Body of pancreas (tissue), 4 donors: ENCODE data around the gene NDUFC2.

Experiments used
- CTCF ChIP-seq, 7 experiments: fragments of 450-650 bp in 4 of 7; fragments of 200-600 bp in 3 of 7; sonication (generic) in 3 of 7; IDR thresholded peaks; one replicate each; pipeline ENCODE4 v1.5.1; 2016 to 2019; ENCODE audit warnings: antibody characterized with exemption in 7 of 7
- POLR2A ChIP-seq, 3 donors: fragments of 450-650 bp; IDR thresholded peaks; one replicate each; pipeline ENCODE4 v1.6.1; 2016; ENCODE audit warnings: antibody characterized with exemption in 3 of 3, mild to moderate bottlenecking in 2 of 3

DNA sequence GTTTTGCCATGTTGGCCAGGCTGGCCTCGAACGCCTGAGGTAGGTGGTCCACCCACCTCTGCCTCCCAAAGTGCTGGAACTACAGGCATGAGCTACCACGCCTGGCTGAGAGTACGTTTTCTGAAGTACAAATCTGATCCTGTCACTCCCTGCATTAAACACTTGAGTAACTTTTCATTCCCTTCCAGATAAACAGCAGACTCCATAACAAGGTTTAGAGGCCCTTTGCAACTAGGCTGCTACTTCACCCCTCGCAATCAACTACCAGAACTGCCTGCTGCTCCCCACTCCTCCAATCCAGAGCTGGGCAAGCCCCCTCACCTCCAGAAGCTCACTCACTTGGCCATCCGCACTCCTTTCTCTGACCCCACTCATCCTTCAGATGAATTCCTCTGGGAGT lies 58.1 kb downstream of the NDUFC2 start:
- TF ChIP-seq CTCF (IDR thresholded peaks at IDR 0.05) (no peak), POLR2A (IDR thresholded peaks at IDR 0.05) (no peak)
